ENCODE measurements around the gene IMP4.

DNA sequence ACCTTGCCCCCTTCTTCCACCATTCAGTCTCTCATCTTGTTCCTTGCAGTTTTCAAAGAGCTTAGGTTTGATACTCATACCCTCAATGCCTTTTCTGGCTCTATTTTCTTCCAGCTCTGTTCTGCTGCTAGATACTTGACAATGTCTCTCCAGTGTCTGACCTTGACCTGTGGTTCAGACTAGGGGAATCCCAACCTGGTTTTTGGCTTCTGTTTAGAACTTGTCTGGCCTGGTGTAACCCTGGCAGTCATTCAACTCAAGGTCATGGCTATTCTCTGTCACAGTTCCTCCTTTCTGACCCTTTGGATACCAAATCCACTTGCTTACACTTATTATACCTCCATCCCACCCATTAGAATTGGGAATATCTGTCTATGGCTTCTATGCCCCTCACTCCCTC lies 31.8 kb upstream of the IMP4 start:
- TF ChIP-seq CTCF (IDR thresholded peaks at IDR 0.05; ENCODE audit: low read depth, low read length) (no peak), EZH2phosphoT487 (IDR thresholded peaks at IDR 0.05; ENCODE audit: low read depth) (no peak)
